ENCODE results near the gene MTCL3.
A peak's percentile ranks its signal among the peaks of the same experiment; 100 is the strongest.
"Not testable (repeated sequence)": the region's sequence is repeated elsewhere in the genome, so short reads cannot be mapped to it uniquely, and the experiment has no call there.

MTCL3 gene

GRCh38 chr6:127464881-127465459 lies 54.2 kb downstream of the MTCL3 start:
- DNase-seq: peak; percentile 54 to 59

- no peak for DNase-seq
Observed at GRCh38 chr6:127464161-127464880, 54.8 kb downstream of the MTCL3 start.

- DNase-seq: no peak
Observed at GRCh38 chr6:127463056-127463455, 56.1 kb downstream of the MTCL3 start.

GRCh38 chr6:127462376-127462775 lies 56.8 kb downstream of the MTCL3 start:
- no peak for DNase-seq

- DNase-seq: no peak
Observed at GRCh38 chr6:127460465-127460864, 58.7 kb downstream of the MTCL3 start.

GRCh38 chr6:127459231-127459641 lies 59.9 kb downstream of the MTCL3 start, which contains the start of gene KIAA0408:
Gene KIAA0408, minus strand, starts transcription at chr6:127459389. Its CDS starts 5,408 bp downstream, at chr6:127453981.
- no peak for DNase-seq

- DNase-seq: no peak
Observed at GRCh38 chr6:127458817-127459216, 60.3 kb downstream of the MTCL3 start.

- no peak for DNase-seq
Observed at GRCh38 chr6:127458222-127458621, 60.9 kb downstream of the MTCL3 start.

- DNase-seq: peak; percentile 9 to 14
Observed at GRCh38 chr6:127457456-127458064, 61.6 kb downstream of the MTCL3 start.

- DNase-seq: no peak
Observed at GRCh38 chr6:127456465-127456864, 62.7 kb downstream of the MTCL3 start.

GRCh38 chr6:127453845-127454619 lies 65.1 kb downstream of the MTCL3 start:
- DNase-seq: no peak

GRCh38 chr6:127452803-127453202 lies 66.3 kb downstream of the MTCL3 start:
- DNase-seq: no peak

- no peak for DNase-seq
Observed at GRCh38 chr6:127451388-127451787, 67.7 kb downstream of the MTCL3 start.

- no peak for DNase-seq
Observed at GRCh38 chr6:127447780-127448179, 71.4 kb downstream of the MTCL3 start.

- no peak for DNase-seq
Observed at GRCh38 chr6:127446356-127446755, 72.8 kb downstream of the MTCL3 start.

- no peak for DNase-seq
Observed at GRCh38 chr6:127441881-127442280, 77.3 kb downstream of the MTCL3 start.

- DNase-seq: no peak
Observed at GRCh38 chr6:127439718-127440117, 79.4 kb downstream of the MTCL3 start.

GRCh38 chr6:127436578-127437110 lies 82.5 kb downstream of the MTCL3 start:
- no peak for DNase-seq

- DNase-seq: no peak
Observed at GRCh38 chr6:127435626-127436220, 83.4 kb downstream of the MTCL3 start.

- DNase-seq: no peak
Observed at GRCh38 chr6:127434651-127435050, 84.5 kb downstream of the MTCL3 start.

- not testable (repeated sequence) for DNase-seq
Observed at GRCh38 chr6:127428562-127428961, 90.6 kb downstream of the MTCL3 start.

- DNase-seq: no peak
Observed at GRCh38 chr6:127423921-127424320, 95.2 kb downstream of the MTCL3 start.

All from CD4-positive, alpha-beta T cell treated with Interleukin-4 for 1 hour (primary cell).